Glomerular endothelial cell (primary cell): ENCODE measurements around the gene IGFBPL1. TPM values are rescaled to one million over a fixed set of nuclear protein-coding genes. Genes with fewer than 3 reads are reported as not detected.

ENCODE experiments used
- DNase-seq: peaks from one replicate; pipeline ENCODE4 v3.0.0-alpha.2; 2011; ENCODE audit warnings: low read depth, low spot score; ENCODE audit errors: extremely low read depth
- total RNA-seq: library from RNA; depleted of rRNA; stranded (reverse); fragments of >200 nt; gene quantifications from 2 replicates; pipeline ENCODE4 v1.2.3, GENCODE V29; 2015

IGFBPL1 gene
- total RNA-seq, 1 donor from 2014 or later = 0.35 TPM

DNA sequence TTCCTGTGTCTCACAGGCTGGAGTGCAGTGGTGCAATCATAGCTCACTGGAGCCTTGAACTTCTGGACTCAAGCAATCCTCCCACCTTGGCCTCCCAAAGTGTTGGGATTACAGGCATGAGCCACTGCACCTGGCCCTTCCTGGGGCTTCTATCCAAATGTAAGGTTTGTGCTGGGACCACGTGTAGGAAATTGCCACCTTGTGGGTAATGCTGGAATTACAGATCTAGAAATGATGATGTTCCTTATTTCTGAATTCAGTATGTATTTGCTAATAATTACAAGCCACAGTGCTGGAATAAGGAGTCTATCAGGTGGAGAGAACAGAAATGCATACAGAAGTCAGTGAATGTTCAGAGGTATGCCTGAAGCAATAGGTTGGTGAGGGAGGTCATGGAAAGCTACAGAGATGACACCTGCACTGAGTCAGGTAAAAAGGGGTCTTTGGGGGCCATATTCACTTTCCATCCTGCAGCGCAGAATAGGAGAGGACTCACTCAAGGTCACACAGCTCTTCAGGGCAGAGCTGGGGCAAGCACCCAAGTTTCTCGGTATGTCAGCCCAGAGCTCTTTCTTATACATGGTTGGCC, 8.8 kb upstream of the IGFBPL1 start:
- peak; percentile 20 for DNase-seq

DNA sequence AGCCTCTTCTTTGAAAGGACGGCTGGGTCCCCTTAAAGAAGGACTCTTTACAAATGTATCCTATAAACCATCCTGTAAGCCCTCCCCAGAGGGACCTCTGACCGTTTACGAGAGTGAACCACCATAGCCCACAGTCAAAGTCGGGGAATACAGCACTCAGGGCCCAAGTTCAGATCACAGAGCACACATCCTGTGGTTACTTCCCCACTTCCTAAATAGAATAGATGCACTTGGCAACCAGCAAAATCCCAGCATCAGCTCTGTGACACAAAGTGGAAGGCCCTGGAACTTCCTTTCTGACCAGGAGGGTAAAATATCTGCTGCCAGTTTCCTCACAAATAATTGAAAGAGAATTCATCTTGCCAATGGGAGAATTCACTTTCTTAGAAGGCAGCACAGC, 6.9 kb upstream of the IGFBPL1 start:
- no peak for DNase-seq

DNA sequence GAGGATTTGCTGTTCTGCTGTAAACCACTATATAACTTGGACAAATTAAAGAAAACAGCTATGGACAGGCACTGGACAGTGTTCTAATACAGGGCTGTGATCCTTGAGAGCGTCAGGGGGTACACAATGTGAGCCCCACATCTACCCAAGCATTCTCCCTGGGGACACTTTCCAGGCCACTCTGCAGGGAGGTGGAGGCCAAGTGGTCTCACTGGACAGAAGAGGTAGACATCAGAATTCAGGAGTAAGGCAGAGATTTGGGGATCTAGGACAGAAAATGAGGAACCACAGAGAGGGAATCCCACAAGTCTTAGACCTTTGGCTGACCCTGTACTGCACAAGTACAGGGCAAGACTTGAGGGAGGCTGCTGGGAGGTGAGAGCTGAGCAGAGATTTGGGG, 3.8 kb upstream of the IGFBPL1 start:
- DNase-seq = no peak

DNA sequence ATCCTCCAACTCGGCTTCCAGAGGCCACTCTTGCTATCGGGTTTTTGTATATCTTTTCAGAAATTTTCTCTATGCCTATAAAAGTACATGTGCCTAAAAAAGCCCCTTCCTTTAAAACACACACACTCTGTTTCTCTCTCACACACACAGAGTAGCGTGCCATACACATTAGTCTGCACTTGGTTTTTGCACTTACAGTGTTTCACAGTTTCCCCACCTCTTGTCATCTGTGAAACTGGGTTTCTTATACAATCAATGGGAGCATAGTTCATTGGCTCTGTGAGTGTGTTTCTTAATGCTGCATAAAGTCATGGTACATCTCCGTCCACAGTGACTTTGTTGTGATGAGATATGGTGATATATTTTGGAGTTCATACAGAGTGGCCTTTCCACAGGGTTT, 664 bp upstream of the IGFBPL1 start:
- DNase-seq = no peak

DNA sequence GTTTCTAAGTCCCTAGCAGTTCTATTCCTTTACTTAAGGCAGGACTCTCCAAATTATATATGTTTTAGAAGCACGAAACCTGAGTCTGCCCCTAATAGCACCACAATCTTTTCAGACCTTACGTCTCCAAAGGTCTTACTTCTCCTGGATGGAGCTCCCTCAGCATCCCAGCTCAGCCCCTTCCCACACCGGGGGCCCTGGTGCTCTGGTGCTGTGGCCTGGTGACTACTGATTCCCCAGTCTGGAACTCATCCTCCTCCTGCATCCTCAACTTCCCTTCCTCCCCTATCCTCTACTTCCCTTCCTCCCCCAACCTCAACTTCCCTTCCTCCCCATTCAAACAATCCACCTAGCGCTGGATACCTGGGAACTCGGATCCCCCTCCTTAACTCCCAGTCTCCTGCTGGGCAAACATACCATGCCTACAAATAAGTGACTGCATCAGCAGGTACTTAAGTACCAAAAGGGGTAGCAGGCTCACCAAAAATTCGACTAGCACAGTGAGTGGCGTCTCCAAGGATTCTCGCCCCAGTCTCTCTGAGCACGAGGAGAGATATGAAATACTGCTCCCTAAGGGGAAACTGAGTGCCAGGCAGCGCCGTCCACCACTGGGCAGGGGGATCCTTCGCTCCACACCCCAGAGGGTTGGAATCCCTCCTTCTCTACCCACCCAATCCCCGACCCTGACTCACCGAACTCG, 831 bp downstream of the IGFBPL1 start:
- DNase-seq = no peak

DNA sequence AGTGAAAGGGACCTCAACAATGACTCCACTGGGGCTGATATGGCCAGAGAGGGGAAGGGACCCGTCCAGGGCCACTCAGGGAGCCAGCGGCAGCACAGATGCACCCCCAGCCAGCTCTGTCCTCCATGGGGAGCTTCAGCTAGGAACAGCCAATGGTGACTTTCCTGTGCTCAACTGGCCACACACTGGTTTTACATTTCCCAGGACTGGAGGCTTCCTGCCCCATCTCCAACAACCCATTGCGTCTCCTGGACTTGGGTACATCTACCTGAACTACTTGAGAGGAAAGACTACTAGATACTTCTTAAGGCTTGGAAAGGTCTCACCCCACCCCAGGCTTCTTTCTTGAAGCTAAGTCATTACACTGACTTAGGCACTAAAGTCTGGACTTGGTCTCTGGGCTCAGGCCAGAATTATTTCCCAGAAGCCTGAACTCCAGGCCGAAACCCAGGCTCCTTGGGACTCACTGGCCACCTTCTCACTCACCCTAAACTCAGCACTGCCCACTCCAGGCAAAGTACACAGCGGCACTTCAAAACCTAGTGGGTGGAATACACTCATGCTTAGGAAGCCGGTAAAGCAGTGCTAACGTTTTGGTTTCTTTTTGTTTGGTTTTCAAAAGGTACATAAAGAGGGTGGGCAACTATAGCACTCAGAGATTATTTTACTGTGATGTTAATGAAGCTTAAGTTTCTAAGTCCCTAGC, 1.5 kb downstream of the IGFBPL1 start:
- DNase-seq = no peak

DNA sequence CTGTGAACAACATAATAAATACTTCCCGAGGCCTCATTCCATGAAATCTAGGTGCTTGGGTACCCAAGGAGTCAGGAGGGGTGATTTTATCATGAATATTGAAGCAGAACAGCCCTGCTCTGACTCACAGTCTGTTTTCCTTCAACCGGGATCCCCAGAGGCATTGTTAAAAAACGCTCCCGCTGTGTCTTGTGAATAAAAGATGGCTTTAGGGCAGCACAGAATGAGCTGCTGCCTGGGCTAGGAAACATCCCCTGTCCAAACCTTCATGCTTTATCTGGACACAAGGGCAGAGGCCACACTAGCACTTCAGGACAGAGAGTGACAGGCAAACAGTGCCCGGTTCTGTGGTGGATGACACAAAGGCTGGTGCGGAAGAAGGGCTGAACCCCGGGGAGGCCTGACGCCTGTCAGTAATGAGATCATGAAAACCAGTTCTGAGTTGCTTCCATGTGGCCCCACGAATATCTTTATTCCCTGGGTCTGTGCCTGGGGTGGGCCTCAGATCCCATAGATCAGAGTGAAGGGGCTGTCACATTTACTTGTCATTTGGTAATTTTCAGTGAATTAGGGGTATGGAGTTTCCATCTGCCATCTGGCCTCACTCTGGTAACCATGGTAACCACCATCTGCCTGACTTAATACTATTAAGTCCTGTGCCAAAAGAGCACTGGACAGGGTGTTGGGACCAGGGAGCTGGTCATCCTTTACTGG, 2.6 kb downstream of the IGFBPL1 start:
- no peak for DNase-seq

DNA sequence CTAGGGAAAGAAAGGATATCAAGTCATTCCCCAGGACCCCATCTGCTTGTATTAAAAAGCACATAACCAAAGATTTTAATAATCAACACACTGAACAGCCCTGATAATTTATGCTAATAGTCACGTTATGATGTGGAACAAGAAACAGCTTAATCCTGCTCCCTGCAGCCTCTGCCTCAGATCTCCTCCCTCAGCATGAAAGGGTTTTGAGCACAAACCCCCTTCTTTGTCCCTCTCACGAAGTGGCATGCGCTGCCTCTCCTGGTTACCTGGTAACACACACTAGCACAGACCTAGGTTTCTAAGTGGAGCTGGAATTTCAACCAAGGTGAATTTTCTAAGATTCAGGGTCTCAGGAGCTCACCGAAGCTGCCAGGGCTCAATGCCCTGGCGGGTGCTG, 5.1 kb downstream of the IGFBPL1 start:
- DNase-seq = no peak

DNA sequence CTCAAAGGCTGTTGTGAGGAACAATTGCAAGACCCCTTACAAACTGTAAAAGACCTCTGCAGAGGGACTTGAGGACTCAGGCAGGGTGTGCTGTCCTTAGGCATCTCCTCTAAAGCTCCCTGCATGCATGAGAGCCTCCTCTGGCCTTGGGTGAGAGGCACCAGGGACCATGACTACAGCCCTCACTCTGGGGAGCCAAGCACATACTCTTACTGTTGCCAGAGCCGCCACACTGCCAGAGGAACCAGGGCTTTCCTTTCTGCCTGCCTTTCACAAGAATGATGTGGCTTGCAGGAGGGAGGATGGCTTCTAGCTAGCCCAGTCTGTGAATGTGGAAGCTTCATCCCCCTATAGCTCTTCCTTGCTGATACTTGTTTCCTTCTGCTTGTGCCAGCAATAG, 5.9 kb downstream of the IGFBPL1 start:
- DNase-seq = no peak

DNA sequence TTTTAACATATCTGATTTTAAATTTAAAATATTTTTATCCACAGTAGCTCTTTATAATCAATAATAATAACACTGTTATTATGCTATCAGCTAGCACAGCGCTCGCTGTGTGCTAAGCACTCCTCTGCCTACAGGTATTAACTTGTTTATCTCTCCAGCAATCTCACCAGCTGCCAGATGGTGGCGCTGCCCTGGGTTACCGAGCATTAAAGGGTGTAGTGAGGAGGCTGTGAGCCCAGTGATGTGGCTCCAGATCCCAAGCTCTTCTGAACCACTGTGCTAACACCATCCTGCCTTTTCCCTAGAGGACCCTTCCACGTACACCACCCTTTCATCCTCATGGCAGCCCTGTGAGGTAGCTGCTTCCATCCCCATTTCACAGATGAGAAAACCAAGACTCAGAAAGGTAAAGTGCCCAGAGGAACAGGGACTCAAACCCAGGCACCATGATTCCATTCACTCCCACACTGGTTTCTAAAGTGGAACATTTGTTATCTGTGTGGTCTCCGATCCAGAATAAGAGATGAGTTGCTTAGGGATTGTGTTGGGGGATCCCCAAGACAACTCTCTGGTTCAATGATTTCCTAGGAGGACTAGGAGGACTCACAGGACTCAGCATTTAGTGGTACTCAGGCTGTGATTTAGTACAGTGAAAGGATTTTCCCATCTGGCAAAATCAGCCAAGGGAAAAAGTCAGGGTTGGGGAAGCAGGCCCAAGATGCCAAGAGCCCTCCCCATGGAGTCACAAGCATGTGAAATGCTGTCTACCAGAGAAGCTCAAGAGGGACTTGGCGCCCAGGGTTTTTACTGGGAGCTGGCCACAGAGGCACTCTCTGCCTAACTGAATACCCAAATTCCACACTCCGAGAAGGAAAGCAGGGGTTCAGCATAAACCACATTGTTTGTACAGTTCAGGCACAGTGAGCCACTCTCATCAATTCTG, 7.0 kb downstream of the IGFBPL1 start:
- DNase-seq = no peak

DNA sequence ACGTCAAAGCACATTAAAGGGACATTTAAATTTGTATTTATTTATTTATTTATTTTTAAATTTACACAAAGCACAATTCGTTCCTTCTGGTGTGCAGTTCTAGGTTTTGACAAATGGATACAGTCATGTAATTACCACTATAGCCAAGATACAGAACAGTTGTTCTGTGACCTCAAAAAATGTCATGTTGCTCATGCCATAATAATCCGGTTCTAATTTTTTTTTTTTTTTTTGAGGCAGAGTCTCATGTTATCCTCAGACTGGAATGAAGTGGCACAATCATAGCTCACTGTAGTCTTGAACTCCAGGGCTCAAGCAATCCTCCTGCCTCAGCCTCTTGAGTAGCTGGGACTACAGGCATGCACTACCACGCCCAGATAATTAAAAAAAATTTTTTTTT, 7.8 kb downstream of the IGFBPL1 start:
- no peak for DNase-seq

DNA sequence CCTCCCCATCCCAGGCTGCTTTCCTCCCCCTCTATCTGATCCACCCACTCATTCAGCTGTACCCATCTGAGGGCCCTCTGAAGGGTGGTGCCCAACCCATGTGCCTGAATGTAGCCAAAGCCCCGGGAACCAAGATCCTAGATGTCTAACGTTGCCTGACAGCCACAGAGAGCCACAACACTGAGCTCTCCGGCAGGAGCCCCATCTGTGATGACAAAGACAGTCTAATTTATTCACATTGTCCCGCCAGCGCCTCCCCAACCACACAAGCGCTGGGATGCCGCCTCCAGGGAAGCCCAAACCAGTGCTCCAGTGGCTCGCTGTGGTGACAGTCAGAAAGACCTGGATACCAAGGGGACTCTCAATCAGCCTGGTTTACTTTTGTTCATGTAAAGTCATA, 8.4 kb downstream of the IGFBPL1 start:
- DNase-seq = no peak

DNA sequence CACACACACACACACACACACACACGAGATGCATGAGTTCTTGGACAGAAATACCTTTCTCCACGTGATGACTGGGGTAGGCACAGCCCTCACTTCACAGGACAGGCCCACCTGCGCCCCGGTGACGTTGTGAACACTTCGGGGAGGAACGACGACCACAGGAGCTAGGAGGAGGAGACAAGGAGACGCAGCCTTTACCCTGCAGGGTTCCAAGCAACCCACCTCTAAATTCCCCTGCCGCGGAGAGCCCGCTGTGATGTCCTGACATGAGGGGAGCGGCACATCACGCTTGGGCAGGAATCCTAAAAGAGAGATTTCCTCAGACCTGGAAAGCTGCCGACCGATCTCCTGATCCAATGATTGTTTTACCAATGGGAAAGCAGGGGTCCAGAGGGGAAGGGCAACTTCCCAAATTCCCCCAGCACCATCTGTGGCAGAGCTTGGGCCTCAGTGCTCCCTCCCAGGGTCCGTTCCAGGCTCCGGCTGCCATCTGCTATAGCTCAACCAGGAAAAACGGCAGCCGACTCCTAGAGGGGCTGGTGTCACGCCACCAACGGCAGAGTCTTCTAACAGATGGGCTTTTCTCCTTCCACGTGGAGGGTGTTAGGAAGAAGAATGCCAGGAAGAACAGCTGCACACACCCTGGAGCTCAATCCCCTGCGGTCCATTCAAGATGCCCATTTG, 10.1 kb downstream of the IGFBPL1 start:
- DNase-seq = no peak

DNA sequence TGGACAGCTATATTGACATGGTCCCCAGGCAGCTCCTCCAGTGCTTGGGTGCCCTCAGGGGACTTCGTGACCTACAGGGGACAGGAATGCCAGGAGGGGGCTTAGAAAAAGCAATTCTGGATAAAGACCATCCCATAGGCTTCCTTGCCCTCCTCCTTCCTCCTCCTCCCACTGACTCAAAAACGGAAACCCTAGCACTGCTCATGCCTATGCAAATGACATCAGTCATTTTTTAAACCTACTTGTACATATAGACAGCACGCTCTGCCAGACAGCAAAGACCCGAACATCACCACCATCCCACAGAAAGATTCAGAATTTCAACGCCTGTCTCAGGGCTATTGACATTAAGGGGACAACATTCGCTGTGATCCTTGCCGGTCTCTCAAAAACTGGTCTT, 11.0 kb downstream of the IGFBPL1 start:
- DNase-seq = no peak

DNA sequence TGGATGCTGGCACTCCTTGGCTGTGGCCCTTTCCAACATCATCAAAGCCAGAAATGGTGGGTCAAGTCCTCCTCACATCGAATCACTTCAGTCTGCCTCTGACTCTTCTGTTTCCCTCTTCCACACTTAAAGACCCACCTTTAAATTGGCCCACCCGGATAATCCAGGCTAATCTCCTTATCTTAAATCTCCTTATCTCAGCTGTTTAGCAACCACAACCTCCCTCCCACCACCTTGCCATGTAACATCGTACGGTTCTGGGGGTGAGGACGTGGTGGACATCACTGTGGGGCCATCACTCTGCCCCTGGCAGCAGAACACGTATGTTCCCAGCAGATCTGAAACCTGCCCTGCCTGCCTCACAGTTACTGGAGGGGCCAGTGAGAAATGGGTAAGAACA, 11.5 kb downstream of the IGFBPL1 start:
- no peak for DNase-seq

DNA sequence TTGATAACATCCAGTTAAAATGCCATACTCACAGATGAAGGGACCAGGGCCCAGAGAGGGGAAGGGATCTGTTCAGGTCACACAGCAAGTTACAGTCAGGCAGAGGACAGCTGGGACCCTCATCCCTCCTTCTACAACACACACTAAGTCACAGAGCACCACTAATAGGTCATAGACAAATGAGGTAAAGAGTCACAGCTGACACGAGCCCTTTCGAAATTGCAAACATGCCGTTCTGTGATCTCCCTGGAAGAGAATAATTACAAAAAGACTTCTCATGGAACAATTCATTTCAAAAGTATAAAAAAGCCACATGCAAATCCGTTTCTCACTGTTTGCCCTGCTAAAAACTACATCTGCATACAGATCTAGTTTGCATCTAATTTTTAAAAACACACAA, 15.5 kb downstream of the IGFBPL1 start:
- DNase-seq = no peak

DNA sequence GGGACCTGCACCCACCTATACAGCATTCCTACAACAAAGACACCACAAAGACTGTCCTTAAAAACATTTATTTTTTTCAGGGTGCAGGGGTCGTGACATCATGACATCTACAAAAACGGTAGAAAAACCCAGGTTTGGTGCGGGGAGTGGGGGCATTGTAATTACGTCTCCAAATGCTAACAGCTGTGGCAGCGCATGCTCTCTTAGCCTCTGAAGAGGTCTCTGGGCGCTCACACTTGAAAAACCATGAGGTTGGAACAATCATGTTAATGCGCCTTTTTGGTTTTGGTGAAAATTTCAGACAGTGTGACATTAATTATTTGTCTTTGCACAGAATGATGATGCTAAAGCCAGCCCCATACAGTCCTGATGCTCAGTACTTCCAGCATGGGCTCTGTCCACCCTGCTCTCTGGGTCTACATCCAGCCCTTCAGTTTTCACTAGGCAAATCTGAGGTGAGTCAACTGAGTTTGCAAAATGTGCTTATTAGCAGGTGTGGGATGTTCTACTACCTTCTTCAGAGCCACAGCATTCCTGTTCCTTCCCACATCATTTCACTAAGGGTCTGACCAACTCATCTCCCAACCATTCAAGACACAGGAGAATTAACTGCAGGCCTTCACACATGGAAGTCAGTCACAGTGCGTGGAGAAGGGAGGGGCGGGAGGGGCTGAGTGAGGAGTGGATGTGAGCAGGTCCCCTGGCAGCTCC, 17.6 kb downstream of the IGFBPL1 start:
- DNase-seq = no peak

DNA sequence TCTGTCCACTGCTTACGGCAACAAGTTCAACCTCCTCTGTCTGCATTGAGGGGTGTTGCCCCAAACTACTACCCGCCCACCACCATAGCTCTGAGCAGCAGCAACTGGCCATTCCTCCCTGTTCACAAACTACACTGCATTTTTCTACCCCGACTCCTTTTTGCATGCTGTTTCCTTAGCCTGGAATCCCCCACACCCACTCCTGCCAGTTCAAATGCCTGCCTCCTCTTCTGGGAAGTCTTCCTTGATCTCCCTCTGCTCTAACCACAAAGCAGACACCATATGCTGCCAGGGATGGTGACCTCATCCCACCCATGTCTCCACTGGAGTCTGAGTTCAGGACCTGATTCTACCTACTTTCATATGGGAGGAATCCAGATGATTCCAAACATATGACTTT, 18.5 kb downstream of the IGFBPL1 start:
- DNase-seq = no peak

DNA sequence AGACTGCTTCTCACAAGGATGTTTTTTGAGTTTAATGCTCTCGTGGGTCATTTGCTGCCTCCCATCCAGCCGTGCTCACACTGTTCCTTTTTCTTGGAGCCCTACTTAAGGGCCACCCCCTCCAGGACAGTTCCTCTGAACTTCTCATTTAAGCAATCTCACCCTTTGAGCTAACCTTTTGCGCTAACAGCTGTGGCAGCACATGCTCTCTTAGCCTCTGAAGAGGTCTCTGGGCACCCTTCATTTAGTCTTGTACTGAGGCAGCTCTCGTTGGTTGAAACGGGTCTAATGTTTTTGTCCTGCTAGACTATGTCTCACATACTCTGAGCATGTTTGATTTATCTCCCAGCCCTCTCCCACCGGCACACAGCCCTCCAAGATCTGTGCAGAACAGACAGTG, 19.9 kb downstream of the IGFBPL1 start:
- no peak for DNase-seq
